GM18498 (cell line): ENCODE data around the gene HLA-DQB1.
"Not testable (repeated sequence)": the region's sequence is repeated elsewhere in the genome, so short reads cannot be mapped to it uniquely, and the experiment has no call there.

Source experiments
- ATAC-seq: cut with Tn5 transposase; IDR thresholded peaks from one replicate; pipeline ENCODE4 v1.9.1; 2021; ENCODE audit warnings: mild to moderate bottlenecking, moderate library complexity; ENCODE audit not compliant: unreplicated experiment

HLA-DQB1 gene

GRCh38 chr6:32662836-32663235 is 3.6 kb downstream of the HLA-DQB1 start:
- no peak for ATAC-seq

- no peak for ATAC-seq
Measured at GRCh38 chr6:32662099-32662498, 4.4 kb downstream of the HLA-DQB1 start.

GRCh38 chr6:32659856-32660595 is 6.4 kb downstream of the HLA-DQB1 start:
- ATAC-seq = no peak

- ATAC-seq = no peak
Measured at GRCh38 chr6:32658268-32658897, 8.1 kb downstream of the HLA-DQB1 start.

GRCh38 chr6:32657819-32658218 is 8.6 kb downstream of the HLA-DQB1 start:
- not testable (repeated sequence) for ATAC-seq

- ATAC-seq = not testable (repeated sequence)
Measured at GRCh38 chr6:32657329-32657728, 9.1 kb downstream of the HLA-DQB1 start.

GRCh38 chr6:32655203-32655710 is 11.2 kb downstream of the HLA-DQB1 start:
- no peak for ATAC-seq

GRCh38 chr6:32645047-32645703 is 21.3 kb downstream of the HLA-DQB1 start:
- ATAC-seq = no peak

GRCh38 chr6:32643904-32644303 is 22.6 kb downstream of the HLA-DQB1 start:
- no peak for ATAC-seq

GRCh38 chr6:32642720-32643106 is 23.7 kb downstream of the HLA-DQB1 start:
- no peak for ATAC-seq

GRCh38 chr6:32641785-32642719 is 24.4 kb downstream of the HLA-DQB1 start:
- not testable (repeated sequence) for ATAC-seq

GRCh38 chr6:32641122-32641521 is 25.3 kb downstream of the HLA-DQB1 start:
- no peak for ATAC-seq

- ATAC-seq = no peak
Measured at GRCh38 chr6:32639440-32640394, 26.7 kb downstream of the HLA-DQB1 start.

- no peak for ATAC-seq
Measured at GRCh38 chr6:32638532-32639219, 27.8 kb downstream of the HLA-DQB1 start.

GRCh38 chr6:32637883-32638282 is 28.6 kb downstream of the HLA-DQB1 start:
- ATAC-seq = no peak

- ATAC-seq = peak; percentile 79
Measured at GRCh38 chr6:32637219-32637880, 29.1 kb downstream of the HLA-DQB1 start, which contains the start of gene HLA-DQA1. TSS of gene HLA-DQA1 (plus strand) at chr6:32637406. CDS start at chr6:32637459, 53 bp downstream.

GRCh38 chr6:32635526-32636123 is 30.8 kb downstream of the HLA-DQB1 start:
- no peak for ATAC-seq

- not testable (repeated sequence) for ATAC-seq
Measured at GRCh38 chr6:32629793-32630192, 36.7 kb downstream of the HLA-DQB1 start.
